GM18951 (cell line): ENCODE measurements around the gene DCBLD2.
"Not testable (repeated sequence)": the region's sequence is repeated elsewhere in the genome, so short reads cannot be mapped to it uniquely, and the experiment has no call there.

ENCODE experiments used
- POLR2A ChIP-seq: IDR thresholded peaks from 4 replicates; pipeline ENCODE4 v1.6.1; 2011; ENCODE audit warnings: mild to moderate bottlenecking; ENCODE audit not compliant: insufficient read length, insufficient read depth; ENCODE audit errors: extremely low read depth
- in situ Hi-C: fragments of 300-500 bp; cut with MboI; formaldehyde crosslinking; loops from one replicate; pipeline ENCODE4 v1.12.0; 2022; ENCODE audit warnings: low sequenced_read_pairs, mixed read lengths, inconsistent platforms; ENCODE audit not compliant: unreplicated experiment

The DCBLD2 gene

DNA sequence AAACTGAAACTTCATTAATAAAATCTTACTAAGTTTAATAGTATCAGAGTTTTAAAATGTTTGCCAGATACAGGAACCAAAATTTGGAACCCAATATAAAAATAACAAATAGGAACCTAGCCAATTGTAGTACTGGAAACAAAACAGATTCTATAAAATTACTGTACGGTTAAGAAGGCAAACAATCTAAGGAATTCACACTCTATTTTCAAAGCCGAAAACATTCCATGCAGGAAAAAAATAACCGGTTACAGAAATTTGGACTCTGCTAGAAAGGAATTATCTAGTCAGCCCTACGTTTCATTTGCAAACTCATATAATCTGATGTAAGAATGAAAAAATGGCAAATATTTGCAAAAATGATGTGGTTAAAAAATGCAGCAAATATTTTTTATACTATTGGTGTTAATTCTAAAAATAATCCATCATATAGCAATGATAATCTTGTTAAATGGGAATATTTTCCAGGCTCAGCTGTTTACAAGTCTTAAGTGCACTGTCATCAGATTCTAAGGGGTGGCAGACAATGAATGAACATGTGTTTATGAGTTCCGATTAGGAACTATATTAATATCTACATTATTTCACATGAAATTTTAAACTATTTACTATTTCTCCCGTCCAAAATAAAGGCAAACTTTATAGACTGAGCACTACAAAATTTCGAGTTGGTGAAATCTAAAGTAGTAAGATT lies 58.1 kb downstream of the DCBLD2 start:
- TF ChIP-seq POLR2A: no peak

GRCh38 chr3:98839846-98840245 lies 61.6 kb downstream of the DCBLD2 start:
- in situ Hi-C loops: no loop called here
- TF ChIP-seq POLR2A: no peak

More for the DNA sequence above, 58.1 kb downstream of the DCBLD2 start:
- in situ Hi-C loops: no loop called here

DNA sequence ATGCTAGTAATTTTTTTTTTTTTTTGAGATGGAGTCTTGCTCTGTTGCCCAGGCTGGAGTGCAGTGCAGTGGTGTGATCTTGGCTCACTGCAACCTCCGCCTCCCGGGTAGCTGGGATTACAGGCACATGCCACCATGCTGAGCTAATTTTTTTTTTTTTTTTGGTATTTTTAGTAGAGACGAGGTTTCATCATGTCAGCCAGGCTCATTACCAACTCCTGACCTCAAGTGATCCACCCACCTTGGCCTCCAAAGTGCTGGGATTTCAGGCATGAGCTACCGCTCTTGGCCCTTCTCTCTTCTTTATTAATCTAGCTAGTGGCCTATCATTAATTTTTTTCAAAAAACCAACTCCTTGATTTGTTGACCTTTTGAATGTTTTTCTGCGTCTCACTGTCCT lies 70.4 kb downstream of the DCBLD2 start:
- in situ Hi-C loops: not testable (repeated sequence)

- TF ChIP-seq POLR2A: no peak
- in situ Hi-C loops: loop anchor here (10.0 kb wide), 1 partner anchor 145 kb away; no protein-coding TSS in a partner anchor
These were observed 72.2 kb downstream of the DCBLD2 start for GRCh38 chr3:98829246-98829832.

DNA sequence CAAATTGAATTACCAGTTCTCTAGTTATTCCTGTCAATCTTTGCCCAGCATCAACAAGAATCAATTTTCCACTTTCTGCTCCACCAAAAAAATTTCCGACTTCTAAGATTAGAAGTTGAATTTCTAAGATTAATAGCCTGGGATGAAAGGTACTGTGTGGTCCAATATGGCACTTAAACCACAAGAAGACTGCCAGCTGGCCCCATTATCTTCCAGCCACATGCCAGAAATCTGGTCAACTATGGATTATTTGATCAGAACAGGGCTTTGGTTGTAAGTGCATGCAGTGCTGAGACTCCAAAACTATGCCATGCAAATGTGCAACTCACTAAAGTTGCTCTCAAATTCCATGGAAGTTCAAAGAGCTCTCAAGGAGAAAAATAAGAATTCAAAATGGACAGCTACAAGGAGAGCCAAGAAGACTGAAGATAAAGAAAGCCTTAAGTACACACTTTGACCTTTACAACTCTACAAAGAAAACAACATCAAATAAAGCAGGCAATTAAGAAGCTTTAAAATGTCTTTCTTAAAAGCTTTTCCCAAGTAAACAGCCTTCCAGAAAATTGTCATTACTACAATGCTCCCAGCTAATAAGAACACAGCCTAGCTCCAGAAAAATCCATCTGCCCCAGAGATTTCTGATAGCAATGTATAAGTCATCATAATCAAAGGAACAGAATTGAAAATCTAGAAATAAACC lies 74.1 kb downstream of the DCBLD2 start:
- TF ChIP-seq POLR2A: no peak
- in situ Hi-C loops: loop anchor here (10.0 kb wide), 1 partner anchor 147 kb away; no protein-coding TSS in a partner anchor

DNA sequence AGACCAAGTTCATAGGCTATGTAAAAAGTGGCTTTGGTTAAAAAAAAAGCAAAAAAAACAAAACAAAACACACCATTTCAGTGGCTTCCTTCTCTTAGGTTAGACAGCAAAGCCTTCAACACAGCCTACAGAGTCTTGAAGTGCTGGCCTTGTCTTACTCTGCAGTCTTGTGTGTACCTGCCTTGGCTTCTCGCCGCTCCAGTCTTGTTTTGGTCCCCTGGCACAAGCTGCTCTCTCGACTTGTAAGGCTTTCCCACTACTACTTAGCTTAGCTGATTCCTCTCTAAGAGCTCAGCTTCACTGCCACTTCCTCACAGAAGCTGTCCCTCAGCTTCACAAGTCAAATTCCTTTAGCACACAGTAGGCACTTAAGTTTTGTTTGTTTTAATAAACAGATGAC lies 75.4 kb downstream of the DCBLD2 start:
- in situ Hi-C loops: loop anchor here (10.0 kb wide), 1 partner anchor 149 kb away; no protein-coding TSS in a partner anchor

GRCh38 chr3:98824256-98824655 lies 77.2 kb downstream of the DCBLD2 start:
- no peak for TF ChIP-seq POLR2A
- in situ Hi-C loops: loop anchor here (10.0 to 25.0 kb wide), 3 partner anchors 151 to 938 kb away; partner anchors contain the start of gene GABRR3

More for the DNA sequence above, 75.4 kb downstream of the DCBLD2 start:
- TF ChIP-seq POLR2A: no peak

DNA sequence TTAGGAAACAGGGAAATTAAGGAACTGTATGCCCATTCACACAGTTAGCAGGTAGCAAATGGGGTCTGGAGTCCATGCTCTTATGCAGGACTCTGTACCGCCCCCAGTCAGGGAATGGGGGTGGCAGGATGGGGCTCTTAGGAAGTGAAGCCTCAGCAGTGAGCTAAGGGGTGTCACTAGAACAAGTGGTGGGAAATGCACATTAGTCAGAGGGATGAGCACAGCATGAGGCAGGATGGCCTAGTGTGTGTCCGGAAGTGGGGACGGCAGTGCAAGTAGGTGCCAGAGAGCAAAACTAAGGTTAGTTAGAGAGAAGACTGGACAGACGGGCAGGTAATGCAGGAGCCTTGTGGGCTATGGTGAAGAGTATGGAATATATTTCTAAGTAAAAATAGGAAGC lies 77.7 kb downstream of the DCBLD2 start:
- TF ChIP-seq POLR2A: no peak
- in situ Hi-C loops: loop anchor here (10.0 to 25.0 kb wide), 3 partner anchors 151 to 939 kb away; partner anchors contain the start of gene GABRR3

DNA sequence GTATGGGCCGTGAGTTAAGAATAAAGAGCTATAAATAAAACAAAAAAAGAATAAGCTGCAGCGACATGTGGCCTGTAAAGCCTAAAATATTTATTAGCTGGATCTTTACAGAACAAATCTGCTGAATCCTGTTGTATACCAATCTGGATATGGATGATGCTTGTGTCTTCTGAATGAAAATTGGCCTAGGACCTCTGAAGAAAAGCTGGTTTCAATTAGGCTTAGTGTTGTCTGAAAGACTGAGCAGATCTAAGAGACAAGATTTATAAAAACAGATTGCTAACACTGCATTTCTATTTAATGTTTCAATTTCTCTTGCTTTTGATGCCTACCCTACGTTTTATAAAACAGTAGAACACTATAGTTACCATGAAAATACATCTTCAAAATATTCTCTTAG lies 80.4 kb downstream of the DCBLD2 start:
- in situ Hi-C loops: loop anchor here (10.0 to 25.0 kb wide), 3 partner anchors 154 to 941 kb away; partner anchors contain the start of gene GABRR3
- TF ChIP-seq POLR2A: no peak

GRCh38 chr3:98817547-98818041 lies 83.9 kb downstream of the DCBLD2 start:
- no peak for TF ChIP-seq POLR2A
- in situ Hi-C loops: loop anchor here (10.0 to 25.0 kb wide), 5 partner anchors 177 to 945 kb away; partner anchors contain the start of gene GABRR3

DNA sequence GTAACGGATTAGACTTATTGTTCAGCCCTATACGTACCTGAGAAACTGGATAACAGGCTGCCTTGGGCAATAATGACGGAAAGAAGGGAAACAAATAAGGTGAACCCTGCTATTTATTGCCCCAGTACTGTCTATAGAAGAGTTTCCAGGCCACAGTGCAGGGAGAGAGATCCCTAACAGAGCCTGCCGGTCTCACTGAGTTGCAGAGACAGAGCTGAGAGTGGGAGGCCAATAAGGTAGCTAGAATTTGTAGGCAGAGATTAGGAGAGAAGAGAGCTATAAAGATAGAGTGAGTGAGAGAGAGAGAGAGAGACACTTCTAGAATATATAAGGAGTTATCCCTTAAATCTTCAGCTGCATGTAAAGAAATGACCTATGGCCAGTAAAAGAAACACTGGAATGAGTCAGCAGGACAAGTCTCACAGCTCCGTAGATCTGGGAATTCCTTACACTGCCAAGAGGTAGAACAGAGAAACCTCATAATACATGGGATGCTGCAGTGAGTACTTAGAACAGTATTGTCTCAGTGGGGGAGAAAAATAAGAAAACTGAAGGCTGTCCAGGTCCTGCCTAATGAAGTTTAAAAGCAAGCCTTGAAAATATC lies 86.6 kb downstream of the DCBLD2 start:
- in situ Hi-C loops: loop anchor here (10.0 to 25.0 kb wide), 5 partner anchors 180 to 947 kb away; partner anchors contain the start of gene GABRR3
- no peak for TF ChIP-seq POLR2A

GRCh38 chr3:98812851-98813374 lies 88.6 kb downstream of the DCBLD2 start:
- in situ Hi-C loops: loop anchor here (10.0 to 25.0 kb wide), 5 partner anchors 182 to 949 kb away; partner anchors contain the start of gene GABRR3

More at GRCh38 chr3:98812851-98813374, 88.6 kb downstream of the DCBLD2 start:
- no peak for TF ChIP-seq POLR2A
